DOHH2 (cell line): ENCODE data around the gene CTIF.

Experiments
- H3F3A ChIP-seq: fragments of 200-600 bp; sonication (generic), shearing (Covaris generic); 2 replicates; pipeline ENCODE4 v1.6.0; 2016; ENCODE audit warnings: antibody characterized with exemption, mild to moderate bottlenecking; ENCODE audit not compliant: control insufficient read depth, insufficient read depth
- H3K27ac ChIP-seq: fragments of 200-600 bp; sonication (generic); 2 replicates; pipeline ENCODE4 v1.5.1; 2014; ENCODE audit warnings: low read depth, mild to moderate bottlenecking, low read length, moderate library complexity
- H3K27me3 ChIP-seq: fragments of 200-600 bp; sonication (generic); 2 replicates; pipeline ENCODE4 v1.6.1; 2014; ENCODE audit warnings: mild to moderate bottlenecking, low read length, mixed read lengths; ENCODE audit not compliant: control insufficient read depth
- H3K36me3 ChIP-seq: fragments of 200-600 bp; sonication (generic); 2 replicates; pipeline ENCODE4 v1.6.1; 2014; ENCODE audit warnings: mild to moderate bottlenecking, low read length, moderate library complexity, mixed read lengths; ENCODE audit not compliant: control insufficient read depth
- H3K4me1 ChIP-seq: fragments of 200-600 bp; sonication (generic); 2 replicates; pipeline ENCODE4 v1.6.1; 2014; ENCODE audit warnings: mild to moderate bottlenecking, low read length, mixed read lengths; ENCODE audit not compliant: control insufficient read depth
- H3K4me2 ChIP-seq: fragments of 200-600 bp; sonication (generic); 2 replicates; pipeline ENCODE4 v1.6.0; 2014; ENCODE audit warnings: mild to moderate bottlenecking, low read length, moderate library complexity
- H3K4me3 ChIP-seq: fragments of 200-600 bp; sonication (generic); 2 replicates; pipeline ENCODE4 v1.5.1; 2014; ENCODE audit warnings: mild to moderate bottlenecking, low read length, mixed read lengths
- H3K79me2 ChIP-seq: fragments of 200-600 bp; sonication (generic); 2 replicates; pipeline ENCODE4 v1.6.1; 2014; ENCODE audit warnings: mild to moderate bottlenecking, low read length, mixed read lengths; ENCODE audit not compliant: control insufficient read depth
- H3K9me2 ChIP-seq: fragments of 200-600 bp; sonication (generic); replicated peaks from 2 replicates; pipeline ENCODE4 v1.6.1; 2014; ENCODE audit warnings: mild to moderate bottlenecking, low read length, mixed read lengths; ENCODE audit not compliant: control insufficient read depth
- H3K9me3 ChIP-seq: fragments of 200-600 bp; sonication (generic); 2 replicates; pipeline ENCODE4 v1.6.1; 2014; ENCODE audit warnings: antibody characterized with exemption, low read length, mixed read lengths; ENCODE audit not compliant: control insufficient read depth, insufficient read depth
- H4K20me1 ChIP-seq: fragments of 200-600 bp; sonication (generic); 2 replicates; pipeline ENCODE4 v1.6.0; 2014; ENCODE audit warnings: low read depth, mild to moderate bottlenecking, antibody characterized with exemption, low read length, moderate library complexity; ENCODE audit not compliant: control insufficient read depth, insufficient read depth
- EZH2phosphoT487 ChIP-seq: fragments of 200-600 bp; sonication (generic); IDR thresholded peaks from 2 replicates; pipeline ENCODE4 v1.6.1; 2017; ENCODE audit warnings: borderline replicate concordance, mild to moderate bottlenecking, antibody characterized with exemption, low read length, moderate library complexity, mixed read lengths
- TF ChIP-seq, protein P1 (sequence below): fragments of 200-600 bp; sonication (generic); IDR thresholded peaks from one replicate; pipeline ENCODE4 v1.5.1; 2014; ENCODE audit warnings: antibody characterized with exemption, mild to moderate bottlenecking, low read depth, low read length; ENCODE audit not compliant: poor library complexity, severe bottlenecking

Gene CTIF

DNA sequence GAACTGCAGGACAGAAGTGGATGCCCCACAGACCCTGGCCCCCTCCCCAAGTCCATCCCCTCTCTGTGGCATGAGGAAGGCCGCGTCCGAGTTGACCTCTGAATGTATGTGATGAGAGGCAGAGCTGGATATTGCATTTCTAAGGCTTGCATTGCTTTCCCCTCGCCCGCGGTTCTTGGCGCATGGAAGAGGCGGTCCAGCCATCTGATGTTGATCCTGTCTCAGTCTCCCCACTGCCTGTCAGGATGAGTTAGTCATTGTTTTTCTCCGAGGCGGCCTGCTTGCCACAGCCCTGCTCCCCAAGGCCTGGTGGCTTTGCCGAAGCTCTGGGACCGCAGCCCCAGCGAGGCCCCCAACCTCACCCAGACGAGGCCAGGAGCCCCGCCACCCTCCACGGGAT lies 323.3 kb downstream of the CTIF start:
- Histone ChIP-seq H3K36me3 (no peaks in the 10 kb centered on the region), H3K4me1 (no peaks in the 10 kb centered on the region), H4K20me1 (no peaks in the 10 kb centered on the region), H3K27me3 (no peaks in the 10 kb centered on the region), H3K4me3 (no peak overlapping the region), H3K4me2 (no peak overlapping the region), H3K9me3 (no peaks in the 10 kb centered on the region), H3K27ac (no peak overlapping the region), H3K79me2 (no peaks in the 10 kb centered on the region), H3F3A (no peaks in the 10 kb centered on the region), H3K9me2 (no peaks in the 10 kb centered on the region)
- TF ChIP-seq EZH2phosphoT487 = no peak
- TF ChIP-seq, protein P1, sequence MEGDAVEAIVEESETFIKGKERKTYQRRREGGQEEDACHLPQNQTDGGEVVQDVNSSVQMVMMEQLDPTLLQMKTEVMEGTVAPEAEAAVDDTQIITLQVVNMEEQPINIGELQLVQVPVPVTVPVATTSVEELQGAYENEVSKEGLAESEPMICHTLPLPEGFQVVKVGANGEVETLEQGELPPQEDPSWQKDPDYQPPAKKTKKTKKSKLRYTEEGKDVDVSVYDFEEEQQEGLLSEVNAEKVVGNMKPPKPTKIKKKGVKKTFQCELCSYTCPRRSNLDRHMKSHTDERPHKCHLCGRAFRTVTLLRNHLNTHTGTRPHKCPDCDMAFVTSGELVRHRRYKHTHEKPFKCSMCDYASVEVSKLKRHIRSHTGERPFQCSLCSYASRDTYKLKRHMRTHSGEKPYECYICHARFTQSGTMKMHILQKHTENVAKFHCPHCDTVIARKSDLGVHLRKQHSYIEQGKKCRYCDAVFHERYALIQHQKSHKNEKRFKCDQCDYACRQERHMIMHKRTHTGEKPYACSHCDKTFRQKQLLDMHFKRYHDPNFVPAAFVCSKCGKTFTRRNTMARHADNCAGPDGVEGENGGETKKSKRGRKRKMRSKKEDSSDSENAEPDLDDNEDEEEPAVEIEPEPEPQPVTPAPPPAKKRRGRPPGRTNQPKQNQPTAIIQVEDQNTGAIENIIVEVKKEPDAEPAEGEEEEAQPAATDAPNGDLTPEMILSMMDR = no peak

DNA sequence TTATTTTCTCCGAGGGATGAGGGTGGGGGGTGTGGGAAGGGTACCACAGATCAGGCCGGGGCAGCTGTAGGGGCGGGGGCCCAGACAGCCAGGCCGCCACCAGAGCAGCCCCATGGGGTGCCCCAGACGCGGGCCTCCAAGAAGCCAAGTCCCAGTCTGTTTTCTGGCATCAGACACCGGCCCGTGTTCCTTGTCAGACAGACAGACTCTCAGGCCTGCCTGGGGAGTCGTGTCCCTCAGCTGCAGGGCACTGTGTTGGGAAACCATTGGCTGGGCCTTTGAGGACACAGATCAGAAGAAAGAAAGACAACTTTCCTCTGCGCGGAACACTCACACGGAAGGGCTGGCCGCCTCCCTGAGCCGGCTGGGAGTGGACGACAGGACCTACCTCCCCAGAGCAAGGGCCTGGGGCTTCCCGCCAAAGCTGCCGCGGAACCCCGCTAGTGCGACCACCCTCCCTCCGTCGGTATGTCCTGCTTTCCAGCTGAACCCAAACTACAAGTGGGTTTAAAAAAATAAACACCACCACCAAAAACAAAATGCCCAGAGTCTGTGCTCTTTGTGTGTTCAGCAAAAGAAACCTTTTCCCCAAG lies 323.9 kb downstream of the CTIF start:
- no peaks in the 10 kb centered on the region for H4K20me1 ChIP-seq
- H3K27ac ChIP-seq = no peak overlapping the region
- no peaks in the 10 kb centered on the region for H3F3A ChIP-seq
- no peak overlapping the region for H3K4me2 ChIP-seq
- H3K4me1 ChIP-seq = no peaks in the 10 kb centered on the region
- H3K36me3 ChIP-seq = no peaks in the 10 kb centered on the region
- H3K9me3 ChIP-seq = no peaks in the 10 kb centered on the region
- H3K79me2 ChIP-seq = no peaks in the 10 kb centered on the region
- H3K27me3 ChIP-seq = no peaks in the 10 kb centered on the region
- TF ChIP-seq EZH2phosphoT487 = no peak
- TF ChIP-seq, protein P1 = no peak
- H3K9me2 ChIP-seq = no peaks in the 10 kb centered on the region
- no peak overlapping the region for H3K4me3 ChIP-seq

DNA sequence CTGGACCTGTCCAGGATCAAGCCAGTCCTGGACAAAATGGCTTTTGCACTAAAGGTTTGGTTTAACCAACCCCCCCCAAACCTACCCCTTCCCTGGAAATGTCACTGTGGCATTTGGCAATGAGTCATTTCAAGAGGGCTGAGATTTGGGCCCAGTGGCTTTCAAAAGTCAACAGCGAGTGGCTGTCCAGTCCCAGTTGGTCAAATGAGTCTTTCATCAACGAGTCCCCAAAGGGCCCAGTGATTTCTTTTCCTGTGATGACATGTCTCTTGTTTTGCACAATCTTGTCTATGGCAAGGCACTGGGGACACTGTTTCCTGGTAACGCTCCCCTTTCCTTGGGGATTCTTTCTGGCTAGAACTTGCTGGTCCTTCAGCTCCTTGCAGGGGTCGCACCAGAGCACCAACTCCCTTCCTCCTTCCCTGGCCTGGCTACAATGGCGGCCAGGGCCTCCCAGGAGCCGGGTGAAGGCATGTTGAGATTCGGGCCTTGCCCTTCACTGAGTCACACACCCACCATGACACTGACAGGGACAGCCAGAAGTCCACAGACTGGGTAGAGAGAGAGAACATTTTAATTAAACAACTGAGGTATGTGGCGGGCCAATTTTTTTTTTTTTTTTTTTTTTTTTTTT lies 324.7 kb downstream of the CTIF start:
- Histone ChIP-seq H3F3A (no peaks in the 10 kb centered on the region), H3K27me3 (no peaks in the 10 kb centered on the region), H3K4me1 (peaks cover 5% of the 10 kb centered on the region), H3K9me3 (no peaks in the 10 kb centered on the region), H3K4me2 (no peak overlapping the region), H3K9me2 (no peaks in the 10 kb centered on the region), H4K20me1 (no peaks in the 10 kb centered on the region), H3K36me3 (no peaks in the 10 kb centered on the region), H3K27ac (no peak overlapping the region), H3K79me2 (no peaks in the 10 kb centered on the region), H3K4me3 (no peak overlapping the region)
- TF ChIP-seq EZH2phosphoT487 = no peak
- TF ChIP-seq, protein P1 = no peak
